ENCODE data around the gene CADPS. TPM values are rescaled to one million over a fixed set of nuclear protein-coding genes. Genes with fewer than 3 reads are reported as not detected.

Gene CADPS
- total RNA-seq, 4 donors from 2014 or later, result 0.31 to 14.4 (median 5.2) TPM

DNA sequence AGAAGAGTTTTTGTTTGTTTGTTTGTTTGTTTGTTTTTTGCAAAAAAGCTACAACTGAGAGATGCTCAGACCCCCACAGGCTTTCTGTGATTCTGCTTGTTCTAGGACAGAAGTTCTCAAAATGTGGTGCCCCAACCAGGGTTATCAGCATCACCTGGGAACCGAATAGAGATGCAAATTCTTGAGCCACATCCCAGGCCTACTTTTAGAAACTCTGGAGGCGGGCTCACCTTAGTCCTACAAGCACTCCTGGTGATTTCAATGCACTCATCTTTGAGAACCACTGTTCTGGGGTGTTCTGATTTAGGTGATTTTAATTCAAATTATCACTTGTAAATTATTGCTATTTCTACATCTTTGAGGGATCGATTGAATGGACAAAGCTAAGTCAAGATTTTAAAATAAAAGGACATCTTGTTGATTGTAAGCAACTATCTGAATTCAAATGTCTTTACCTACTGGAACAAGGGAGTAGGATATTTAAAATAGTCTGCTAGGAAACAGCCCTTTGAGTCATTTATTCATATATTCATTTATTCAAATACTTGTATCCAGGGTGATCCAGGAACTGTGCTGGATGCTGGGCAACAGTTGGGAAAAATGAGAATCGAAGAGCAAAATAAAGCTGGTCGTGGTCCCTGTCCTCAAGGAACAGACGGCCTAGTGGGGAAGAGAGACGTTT is 44.7 kb upstream of the CADPS start:
- 47 to 61% methylated on average over 7 of the region's 7 CpGs for WGBS, 2 donors (ENCODE audit: low coverage in 1 of 2)
- H3K27ac ChIP-seq, result no peak overlapping the region
- TF ChIP-seq EP300 (IDR thresholded peaks at IDR 0.05), result no peak
- TF ChIP-seq, protein P1, sequence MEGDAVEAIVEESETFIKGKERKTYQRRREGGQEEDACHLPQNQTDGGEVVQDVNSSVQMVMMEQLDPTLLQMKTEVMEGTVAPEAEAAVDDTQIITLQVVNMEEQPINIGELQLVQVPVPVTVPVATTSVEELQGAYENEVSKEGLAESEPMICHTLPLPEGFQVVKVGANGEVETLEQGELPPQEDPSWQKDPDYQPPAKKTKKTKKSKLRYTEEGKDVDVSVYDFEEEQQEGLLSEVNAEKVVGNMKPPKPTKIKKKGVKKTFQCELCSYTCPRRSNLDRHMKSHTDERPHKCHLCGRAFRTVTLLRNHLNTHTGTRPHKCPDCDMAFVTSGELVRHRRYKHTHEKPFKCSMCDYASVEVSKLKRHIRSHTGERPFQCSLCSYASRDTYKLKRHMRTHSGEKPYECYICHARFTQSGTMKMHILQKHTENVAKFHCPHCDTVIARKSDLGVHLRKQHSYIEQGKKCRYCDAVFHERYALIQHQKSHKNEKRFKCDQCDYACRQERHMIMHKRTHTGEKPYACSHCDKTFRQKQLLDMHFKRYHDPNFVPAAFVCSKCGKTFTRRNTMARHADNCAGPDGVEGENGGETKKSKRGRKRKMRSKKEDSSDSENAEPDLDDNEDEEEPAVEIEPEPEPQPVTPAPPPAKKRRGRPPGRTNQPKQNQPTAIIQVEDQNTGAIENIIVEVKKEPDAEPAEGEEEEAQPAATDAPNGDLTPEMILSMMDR (IDR thresholded peaks at IDR 0.05), result no peak
- no peak for TF ChIP-seq POLR2AphosphoS5 (IDR thresholded peaks at IDR 0.05)
- no peak for TF ChIP-seq POLR2A (IDR thresholded peaks at IDR 0.05)
- no peaks in the 10 kb centered on the region for H3K4me1 ChIP-seq
- peaks cover 12% of the 10 kb centered on the region for H3K27me3 ChIP-seq
- no peak for ATAC-seq
- no peaks in the 10 kb centered on the region for H3K36me3 ChIP-seq
- no peak overlapping the region for H3K4me3 ChIP-seq
- no peaks in the 10 kb centered on the region for H3K9me3 ChIP-seq

DNA sequence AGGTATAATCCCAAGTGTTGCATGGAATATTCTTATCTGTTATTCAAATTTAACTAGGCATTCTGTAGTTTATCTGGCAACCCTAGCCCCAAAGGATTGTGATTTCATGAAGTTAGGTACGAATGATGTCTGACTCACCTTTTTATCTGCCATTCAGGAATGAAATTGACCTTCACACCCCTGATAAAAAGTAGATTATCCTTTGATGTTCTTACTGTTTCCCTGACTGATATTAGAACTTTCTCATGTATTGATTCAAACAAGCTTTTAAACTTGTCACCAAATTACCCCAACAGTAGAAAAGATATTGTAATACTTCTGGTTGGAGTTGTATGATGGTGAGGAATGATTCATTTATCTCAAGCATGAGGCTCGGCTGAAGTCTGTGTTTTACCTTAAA is 43.6 kb upstream of the CADPS start:
- Histone ChIP-seq H3K4me3 (no peak overlapping the region), H3K27me3 (peaks cover 3% of the 10 kb centered on the region), H3K27ac (no peak overlapping the region), H3K9me3 (no peaks in the 10 kb centered on the region), H3K36me3 (no peaks in the 10 kb centered on the region), H3K4me1 (no peaks in the 10 kb centered on the region)
- 18 to 35% methylated on average over 2 of the region's 2 CpGs for WGBS, 2 donors (ENCODE audit: low coverage in 1 of 2)
- no peak for ATAC-seq
- TF ChIP-seq POLR2AphosphoS5 (IDR thresholded peaks at IDR 0.05) (no peak), EP300 (IDR thresholded peaks at IDR 0.05) (no peak), POLR2A (IDR thresholded peaks at IDR 0.05) (no peak)
- TF ChIP-seq, protein P1 (IDR thresholded peaks at IDR 0.05), result no peak

DNA sequence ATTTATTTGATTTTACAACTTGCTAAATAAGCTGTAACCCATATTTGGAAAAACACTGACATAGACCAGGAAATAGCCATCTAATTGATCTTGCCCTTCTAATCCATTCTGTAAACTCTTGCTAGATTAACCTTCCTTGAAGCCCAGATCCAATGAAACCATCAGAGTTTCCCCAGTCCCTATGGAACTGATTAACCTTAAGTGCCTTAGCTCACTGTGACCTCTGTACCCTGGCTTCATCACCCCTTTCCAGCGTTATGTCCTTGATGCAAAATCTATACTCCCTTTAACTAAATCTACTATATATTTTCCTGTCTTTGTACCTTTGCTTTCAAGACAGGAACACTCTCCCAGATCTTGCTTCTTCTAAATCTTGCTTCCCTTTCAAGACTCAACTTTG is 42.9 kb upstream of the CADPS start:
- no peaks in the 10 kb centered on the region for H3K9me3 ChIP-seq
- ATAC-seq, result no peak
- H3K4me1 ChIP-seq, result no peaks in the 10 kb centered on the region
- H3K27ac ChIP-seq, result no peak overlapping the region
- H3K4me3 ChIP-seq, result no peak overlapping the region
- H3K27me3 ChIP-seq, result peaks cover 3% of the 10 kb centered on the region
- 79 to 86% methylated on average over 1 of the region's 1 CpG for WGBS, 2 donors (ENCODE audit: low coverage in 1 of 2)
- no peaks in the 10 kb centered on the region for H3K36me3 ChIP-seq
- no peak for TF ChIP-seq POLR2AphosphoS5 (IDR thresholded peaks at IDR 0.05)
- TF ChIP-seq, protein P1 (IDR thresholded peaks at IDR 0.05), result no peak
- TF ChIP-seq EP300 (IDR thresholded peaks at IDR 0.05), result no peak
- TF ChIP-seq POLR2A (IDR thresholded peaks at IDR 0.05), result no peak

DNA sequence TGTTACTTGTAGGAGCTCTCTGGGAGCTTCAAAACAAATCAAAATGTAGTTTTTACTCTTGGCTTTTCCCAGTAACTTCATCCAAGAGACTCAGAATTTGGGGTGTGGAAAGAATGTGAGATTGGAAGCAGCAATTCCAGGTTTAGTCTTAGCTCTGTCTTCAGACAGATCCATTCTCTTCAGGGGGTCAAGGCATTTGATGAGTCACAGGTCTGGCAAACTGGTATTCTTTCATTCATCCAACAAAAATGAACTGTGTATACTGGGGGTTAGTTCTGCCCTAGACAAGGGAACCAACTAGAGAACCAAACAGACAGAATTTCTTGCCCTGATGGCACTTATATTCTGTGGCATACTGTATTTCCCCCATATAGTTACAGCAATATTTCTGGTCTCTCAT is 36.3 kb upstream of the CADPS start:
- no peak for ATAC-seq
- Histone ChIP-seq H3K9me3 (no peaks in the 10 kb centered on the region), H3K27ac (no peak overlapping the region), H3K36me3 (no peaks in the 10 kb centered on the region), H3K4me3 (no peak overlapping the region), H3K27me3 (no peaks in the 10 kb centered on the region), H3K4me1 (no peaks in the 10 kb centered on the region)
- TF ChIP-seq, protein P1 (IDR thresholded peaks at IDR 0.05), result no peak
- no peak for TF ChIP-seq POLR2AphosphoS5 (IDR thresholded peaks at IDR 0.05)
- TF ChIP-seq POLR2A (IDR thresholded peaks at IDR 0.05), result no peak
- no peak for TF ChIP-seq EP300 (IDR thresholded peaks at IDR 0.05)

DNA sequence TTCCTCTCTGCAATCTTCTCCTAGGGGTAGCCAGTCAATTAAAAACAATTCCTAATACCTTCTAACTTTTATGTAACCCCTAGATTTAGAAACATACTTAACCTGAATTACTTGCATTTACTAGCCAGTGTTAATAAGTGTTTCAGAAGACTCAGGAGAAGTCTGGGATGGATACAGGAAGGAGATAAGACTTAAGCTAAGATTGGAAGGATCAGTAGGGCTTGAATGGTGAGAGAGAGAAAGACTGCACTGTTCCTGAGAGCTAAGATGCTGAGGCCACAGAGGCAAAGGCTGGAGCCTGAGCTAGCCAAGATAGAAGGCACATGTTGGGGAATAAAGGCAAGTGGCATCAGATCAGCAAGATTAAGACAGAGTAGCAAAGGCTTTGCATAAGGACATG is 30.1 kb upstream of the CADPS start:
- Histone ChIP-seq H3K4me3 (no peak overlapping the region), H3K9me3 (no peaks in the 10 kb centered on the region), H3K27ac (no peak overlapping the region), H3K4me1 (no peaks in the 10 kb centered on the region), H3K36me3 (no peaks in the 10 kb centered on the region), H3K27me3 (no peaks in the 10 kb centered on the region)
- TF ChIP-seq POLR2AphosphoS5 (IDR thresholded peaks at IDR 0.05) (no peak), EP300 (IDR thresholded peaks at IDR 0.05) (no peak), POLR2A (IDR thresholded peaks at IDR 0.05) (no peak)
- TF ChIP-seq, protein P1 (IDR thresholded peaks at IDR 0.05), result no peak
- no peak for ATAC-seq
